Measurements from ENCODE around the gene GINS1. TPM values are rescaled to one million over a fixed set of nuclear protein-coding genes. Genes with fewer than 3 reads are reported as not detected.

Gene GINS1
- polyA plus RNA-seq, 1 of the 3 experiments (the other 2 are of a cell fraction): 5.1 TPM

- peaks cover 4% of the 10 kb centered on the region in 2 experiments; a peak in 2 of 4 replicates for H3K4me1 ChIP-seq (ENCODE audit: control insufficient read depth in 1 of 2, insufficient read depth in 2 of 2, low read depth in 1 of 2, low read length in 1 of 2)
- no peaks in the 10 kb centered on the region for H3K27me3 ChIP-seq (ENCODE audit: insufficient read depth)
- no peak overlapping the region for H3K4me2 ChIP-seq
- H4K20me1 ChIP-seq (ENCODE audit: insufficient read depth): no peaks in the 10 kb centered on the region
- H3K9me3 ChIP-seq: no peaks in the 10 kb centered on the region
- no peaks in the 10 kb centered on the region for H3F3A ChIP-seq (replicated peaks; ENCODE audit: insufficient read depth)
- no peak overlapping the region for H3K9ac ChIP-seq
- ChIA-PET POLR2A (no interaction called here), CTCF (interaction anchor here (1.3 kb wide), 1 partner anchor 43 kb away, joined by 3 read pairs; no protein-coding TSS in a partner anchor)
- no peak for DNase-seq
- peaks cover 7 to 41% of the 10 kb centered on the region in 2 experiments for H3K36me3 ChIP-seq (replicated peaks in 1 of 2; ENCODE audit: control insufficient read depth in 1 of 2, insufficient read depth in 2 of 2, low read length in 1 of 2)
- TF ChIP-seq FOXJ3 (CRISPR knock-in tag; IDR thresholded peaks at IDR 0.05) (no peak), EZH2phosphoT487 (IDR thresholded peaks at IDR 0.05; ENCODE audit: borderline replicate concordance, low read depth) (no peak), POLR2AphosphoS5 (IDR thresholded peaks at IDR 0.05; ENCODE audit: low read depth, low read length) (no peak), USF2 (IDR thresholded peaks at IDR 0.05; ENCODE audit: borderline replicate concordance, low read depth, low read length) (no peak), REST (IDR thresholded peaks at IDR 0.05; ENCODE audit: low read depth, low read length) (no peak), FOSL2 (IDR thresholded peaks at IDR 0.05; ENCODE audit: borderline replicate concordance, low read depth) (no peak), NFIC (IDR thresholded peaks at IDR 0.05; ENCODE audit: borderline replicate concordance) (no peak), SMC3 (IDR thresholded peaks at IDR 0.05; ENCODE audit: low read depth, low read length) (no peak), YY1 (IDR thresholded peaks at IDR 0.05; ENCODE audit: low read depth) (no peak)
- no peak overlapping the region for H3K4me3 ChIP-seq (ENCODE audit: low read depth in 2 of 2, low read length in 1 of 2)
- no peaks in the 10 kb centered on the region for H3K9me2 ChIP-seq
- H3K27ac ChIP-seq (ENCODE audit: low read depth in 2 of 2, low read length in 1 of 2): no peak overlapping the region
- no peaks in the 10 kb centered on the region for H3K79me2 ChIP-seq (ENCODE audit: insufficient read depth)
- no peak overlapping the region for H2AFZ ChIP-seq (ENCODE audit: low read depth)
- 78% methylated on average over 2 of the region's 2 CpGs for WGBS (ENCODE audit: low lambda C conversion rate)
Observed at GRCh38 chr20:25487306-25487705, 79.8 kb downstream of the GINS1 start.

GRCh38 chr20:25487975-25488374 is 80.5 kb downstream of the GINS1 start:
- Histone ChIP-seq H3K27me3 (ENCODE audit: insufficient read depth) (no peaks in the 10 kb centered on the region), H3K9me2 (no peaks in the 10 kb centered on the region), H3K4me3 (ENCODE audit: low read depth in 2 of 2, low read length in 1 of 2) (no peak overlapping the region), H3F3A (replicated peaks; ENCODE audit: insufficient read depth) (no peaks in the 10 kb centered on the region), H3K9ac (no peak overlapping the region), H3K9me3 (no peaks in the 10 kb centered on the region), H3K27ac (ENCODE audit: low read depth in 2 of 2, low read length in 1 of 2) (no peak overlapping the region), H2AFZ (ENCODE audit: low read depth) (no peak overlapping the region), H3K4me2 (no peak overlapping the region), H4K20me1 (ENCODE audit: insufficient read depth) (no peaks in the 10 kb centered on the region), H3K4me1 (ENCODE audit: control insufficient read depth in 1 of 2, insufficient read depth in 2 of 2, low read depth in 1 of 2, low read length in 1 of 2) (peaks cover 4% of the 10 kb centered on the region in 2 experiments; a peak in 2 of 4 replicates), H3K36me3 (replicated peaks in 1 of 2; ENCODE audit: control insufficient read depth in 1 of 2, insufficient read depth in 2 of 2, low read length in 1 of 2) (peaks cover 7 to 41% of the 10 kb centered on the region in 2 experiments), H3K79me2 (ENCODE audit: insufficient read depth) (no peaks in the 10 kb centered on the region)
- DNase-seq: no peak
- ChIA-PET CTCF (interaction anchor here (0.6 to 1.3 kb wide), 2 partner anchors 16 to 43 kb away, joined by 3 read pairs; no protein-coding TSS in a partner anchor), POLR2A (no interaction called here)
- WGBS (ENCODE audit: low lambda C conversion rate): 95% methylated on average over 9 of the region's 11 CpGs
- TF ChIP-seq CHD2 (IDR thresholded peaks at IDR 0.05; ENCODE audit: low read length, partially characterized antibody) (no peak), REST (IDR thresholded peaks at IDR 0.05; ENCODE audit: low read depth, low read length) (no peak), MXI1 (IDR thresholded peaks at IDR 0.05; ENCODE audit: low read depth, low read length) (no peak), TEAD4 (IDR thresholded peaks at IDR 0.05; ENCODE audit: borderline replicate concordance, insufficient read depth) (no peak), IRF3 (IDR thresholded peaks at IDR 0.05; ENCODE audit: low read depth, low read length) (no peak), USF2 (IDR thresholded peaks at IDR 0.05; ENCODE audit: borderline replicate concordance, low read depth, low read length) (no peak), USF1 (IDR thresholded peaks at IDR 0.05; ENCODE audit: borderline replicate concordance, low read depth) (no peak), GABPA (IDR thresholded peaks at IDR 0.05; ENCODE audit: low read depth) (no peak)
